Stimulated activated CD8-positive, alpha-beta memory T cell treated with anti-CD3 and anti-CD28 coated beads, Interleukin-12 subunit alpha, Interleukin-12 subunit beta, amount 100 ng/mL, for 24 hours (primary cell): ENCODE measurements around the gene BABAM2.

Experiments
- DNase-seq: peaks from one replicate; pipeline ENCODE4 v3.0.0-alpha.2; 2020; ENCODE audit errors: extremely low read depth

Gene BABAM2

DNA sequence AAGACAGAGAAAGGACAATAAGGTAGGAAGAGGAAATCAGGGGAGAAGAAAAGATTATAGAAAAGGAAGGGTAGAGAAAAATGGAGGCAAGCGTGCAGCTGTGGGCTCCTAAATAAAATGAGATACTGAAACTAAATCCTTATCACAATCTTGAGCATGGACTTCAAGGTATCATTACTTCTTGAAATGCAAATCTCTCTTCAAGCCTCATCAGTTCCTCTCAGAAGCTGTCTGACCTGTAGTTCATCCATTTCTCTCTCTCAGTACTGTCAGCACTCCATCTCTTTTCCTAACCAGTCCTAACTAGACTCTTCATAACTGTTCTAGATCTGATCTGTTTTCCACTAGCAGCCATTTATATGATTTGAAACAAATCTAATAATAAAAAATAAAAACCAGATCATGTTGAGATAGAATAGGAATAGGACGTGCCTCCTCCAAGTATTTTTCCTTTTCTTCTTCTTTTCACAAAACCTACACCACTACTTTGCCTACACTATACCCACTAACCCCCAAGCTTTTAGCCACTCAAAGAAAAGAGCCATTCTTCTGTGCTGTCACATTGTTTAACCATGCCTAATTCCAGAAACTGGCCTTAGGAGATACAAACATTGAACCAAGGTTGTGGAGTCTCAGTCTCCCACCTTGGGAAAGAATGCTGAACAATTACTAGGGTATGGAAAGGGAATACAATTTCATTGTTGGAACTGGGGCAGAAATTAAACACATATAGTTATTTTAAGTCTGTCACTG, 21.1 kb downstream of the BABAM2 start:
- DNase-seq = no peak

DNA sequence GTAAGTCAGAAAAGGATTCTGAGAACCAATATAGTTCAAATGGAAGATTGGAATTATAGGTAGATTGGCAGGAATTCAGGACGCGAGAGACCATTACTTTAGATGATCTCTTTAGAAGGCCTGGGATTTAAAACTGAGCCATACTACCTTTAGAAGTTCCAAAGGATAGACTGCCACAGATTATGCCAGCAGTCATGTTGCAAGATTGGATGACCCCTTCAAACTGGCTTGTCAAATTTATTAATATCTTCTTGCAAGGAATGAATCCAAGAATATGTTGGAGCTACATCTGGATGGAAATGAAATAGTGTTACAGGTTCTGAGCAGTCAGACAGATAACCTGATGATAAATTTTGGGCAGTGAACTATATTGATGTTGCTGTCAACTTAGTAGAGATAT, 22.0 kb downstream of the BABAM2 start:
- no peak for DNase-seq

DNA sequence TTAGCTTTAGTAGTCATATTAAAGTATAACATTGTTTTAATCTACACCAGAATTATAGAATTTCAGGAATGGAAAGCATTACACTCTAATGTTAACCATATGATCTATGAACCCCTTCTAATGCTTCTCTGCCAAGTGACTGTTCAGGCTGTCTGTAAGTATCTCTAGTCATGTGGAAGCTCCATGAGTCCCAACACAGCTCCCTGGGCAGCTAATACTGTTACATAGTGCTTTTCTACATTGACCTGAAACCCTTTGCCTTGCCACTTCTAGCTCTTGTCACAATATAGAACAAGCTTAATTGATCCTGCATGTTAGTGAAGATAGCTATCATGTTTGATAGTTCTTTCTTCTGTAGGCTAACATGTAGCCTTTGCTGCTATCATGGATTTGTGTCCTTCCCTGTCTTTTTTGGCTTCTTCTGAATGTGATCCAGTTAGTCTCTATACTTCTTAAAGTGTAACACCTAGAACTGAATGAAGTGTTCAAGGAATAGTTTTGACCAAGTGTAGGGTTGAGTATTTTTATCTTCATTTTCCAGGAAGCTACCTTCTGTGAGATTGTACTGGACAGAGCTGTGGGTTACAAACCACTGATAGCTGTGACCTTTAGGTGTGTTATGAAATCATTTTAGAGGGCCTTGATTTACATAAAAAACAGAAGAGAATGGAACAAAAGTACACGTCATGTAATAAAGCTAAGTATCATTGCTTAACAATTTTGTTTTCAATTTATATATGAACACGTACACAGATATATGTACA, 23.7 kb downstream of the BABAM2 start:
- no peak for DNase-seq

DNA sequence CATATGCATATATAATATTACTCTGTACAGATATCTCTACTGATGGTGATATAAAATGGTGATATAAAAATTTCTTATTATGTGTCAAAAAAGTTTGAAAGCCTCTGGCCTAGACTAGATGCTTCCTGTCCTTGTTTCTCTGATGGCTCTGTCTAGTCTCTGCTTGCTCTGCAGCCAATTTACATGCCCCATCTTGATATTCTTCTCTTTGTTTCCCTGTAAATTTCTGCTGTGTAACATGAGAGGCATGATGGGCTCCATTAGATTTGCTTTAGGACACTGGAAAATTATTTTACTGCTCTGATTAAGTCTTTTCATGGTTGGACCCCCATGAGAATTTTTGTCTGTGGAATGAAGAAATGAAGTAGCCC, 24.3 kb downstream of the BABAM2 start:
- no peak for DNase-seq

DNA sequence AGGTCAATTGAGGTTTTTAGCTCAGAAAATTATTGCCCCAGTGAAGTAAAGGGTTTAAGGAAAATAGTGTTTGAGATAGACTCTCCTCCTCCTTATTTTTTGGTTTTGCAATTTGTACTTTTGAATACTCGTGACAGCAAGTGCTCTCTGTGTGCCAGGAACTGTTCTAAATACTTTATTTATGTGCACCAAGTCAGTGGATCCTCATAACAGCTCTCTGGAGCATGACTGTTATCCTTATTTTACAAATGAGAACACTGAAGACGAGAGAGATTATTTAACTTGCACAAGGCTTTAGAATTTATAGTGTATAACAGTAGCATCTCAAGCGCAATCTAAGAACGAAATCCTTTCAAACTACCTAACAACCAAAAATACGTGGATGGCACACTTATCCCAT, 24.7 kb downstream of the BABAM2 start:
- no peak for DNase-seq

DNA sequence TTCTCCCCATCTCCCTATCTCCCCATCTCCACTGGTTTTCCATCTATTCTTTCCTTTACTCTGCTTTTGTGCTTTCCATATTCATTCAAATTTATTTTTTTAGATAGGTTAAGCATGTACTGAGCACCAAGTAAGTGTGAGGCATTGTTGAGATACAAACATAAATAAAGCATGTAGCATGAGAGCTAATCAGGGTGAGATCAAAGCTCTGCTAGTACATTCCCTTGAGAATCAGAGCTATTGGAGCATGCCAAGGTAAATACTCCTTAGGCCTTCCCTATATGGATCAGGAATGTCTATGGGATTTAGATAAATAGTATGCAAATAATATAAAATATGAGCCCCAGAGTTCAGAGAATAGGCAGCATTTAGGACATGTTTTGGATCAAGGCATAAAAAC, 25.3 kb downstream of the BABAM2 start:
- DNase-seq = no peak

DNA sequence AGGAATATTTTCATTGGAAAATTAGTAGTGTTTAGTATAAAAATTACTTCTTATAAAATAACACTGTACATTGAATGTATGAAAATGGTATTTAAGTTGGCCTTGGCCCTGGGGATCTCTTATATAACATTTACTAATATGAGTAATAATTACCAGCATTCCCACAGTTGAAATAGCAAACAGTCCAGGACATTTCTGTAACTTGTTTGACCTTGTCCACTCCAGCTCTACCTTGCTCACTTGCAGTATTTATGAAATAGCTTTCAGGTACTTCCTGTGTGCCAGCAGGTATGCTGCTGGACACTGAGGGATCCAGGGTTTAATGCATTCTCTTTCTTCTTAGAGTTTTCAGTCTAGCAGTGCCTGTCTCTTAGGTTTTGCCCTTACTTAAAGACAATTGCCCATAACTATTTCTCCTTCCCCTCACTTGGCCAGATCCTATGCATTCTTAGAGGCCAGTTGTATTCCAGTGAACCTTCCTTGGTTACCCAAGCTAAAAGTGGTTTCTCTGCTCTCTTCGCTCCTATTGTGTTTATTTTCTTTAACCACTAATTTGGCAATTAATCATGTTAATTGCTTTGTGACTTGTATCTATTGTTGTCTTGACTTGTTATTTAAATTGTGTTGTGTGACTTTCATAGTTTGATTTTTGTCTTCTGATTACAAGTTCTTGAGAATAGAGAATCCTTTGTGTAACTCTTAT, 25.9 kb downstream of the BABAM2 start:
- no peak for DNase-seq

DNA sequence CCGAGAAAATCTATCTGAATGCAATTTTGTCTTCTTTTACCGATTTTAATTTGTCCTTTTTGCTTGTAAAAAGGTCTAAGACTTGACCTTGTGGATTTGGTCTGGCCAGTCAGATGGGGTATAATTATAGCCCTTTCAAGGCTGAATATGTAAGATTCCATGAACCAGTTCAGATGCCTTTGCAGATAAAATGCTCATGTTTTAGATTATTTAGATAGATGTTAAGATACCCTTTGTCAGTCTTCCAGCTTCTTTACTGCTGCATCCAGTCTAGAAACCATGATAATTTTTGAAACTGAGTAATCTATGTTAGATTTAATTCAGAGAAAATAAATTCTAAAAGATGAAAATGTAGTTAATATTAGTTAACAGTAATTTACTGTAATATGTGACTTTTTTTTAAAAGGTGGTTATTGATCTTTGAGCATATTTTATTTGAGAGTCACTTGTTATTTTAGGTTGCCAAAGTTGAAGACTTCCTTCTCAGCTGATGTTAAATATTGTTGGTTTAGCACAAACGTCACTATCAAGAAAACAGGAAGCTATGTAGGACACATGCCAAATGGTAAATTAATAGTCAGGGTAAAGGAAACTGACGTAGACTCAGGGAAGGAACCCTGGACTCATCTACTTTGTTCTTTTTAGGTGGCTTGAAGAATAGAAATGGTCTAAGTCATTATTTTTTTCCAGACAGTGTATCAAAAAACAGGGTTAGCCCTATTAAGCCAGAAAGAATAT, 29.8 kb downstream of the BABAM2 start:
- no peak for DNase-seq

DNA sequence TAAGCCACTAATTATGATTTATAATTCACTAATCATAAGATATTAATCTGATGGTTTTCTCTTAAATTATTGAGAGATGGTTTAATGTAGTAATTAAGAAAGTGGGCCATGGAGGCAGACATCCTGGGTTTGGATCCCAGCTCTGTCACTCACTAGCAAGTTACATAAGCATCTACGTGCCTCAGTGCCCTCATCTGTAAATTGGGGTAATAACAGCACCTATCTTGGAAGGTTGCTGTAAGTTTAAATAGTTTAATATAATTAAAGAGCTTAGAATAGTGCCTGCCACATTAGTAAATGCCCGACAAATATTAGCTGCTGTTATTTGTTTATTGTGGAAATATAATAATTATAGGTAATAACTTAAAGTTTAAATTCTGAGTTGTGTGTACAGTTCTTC, 30.9 kb downstream of the BABAM2 start:
- DNase-seq = no peak

DNA sequence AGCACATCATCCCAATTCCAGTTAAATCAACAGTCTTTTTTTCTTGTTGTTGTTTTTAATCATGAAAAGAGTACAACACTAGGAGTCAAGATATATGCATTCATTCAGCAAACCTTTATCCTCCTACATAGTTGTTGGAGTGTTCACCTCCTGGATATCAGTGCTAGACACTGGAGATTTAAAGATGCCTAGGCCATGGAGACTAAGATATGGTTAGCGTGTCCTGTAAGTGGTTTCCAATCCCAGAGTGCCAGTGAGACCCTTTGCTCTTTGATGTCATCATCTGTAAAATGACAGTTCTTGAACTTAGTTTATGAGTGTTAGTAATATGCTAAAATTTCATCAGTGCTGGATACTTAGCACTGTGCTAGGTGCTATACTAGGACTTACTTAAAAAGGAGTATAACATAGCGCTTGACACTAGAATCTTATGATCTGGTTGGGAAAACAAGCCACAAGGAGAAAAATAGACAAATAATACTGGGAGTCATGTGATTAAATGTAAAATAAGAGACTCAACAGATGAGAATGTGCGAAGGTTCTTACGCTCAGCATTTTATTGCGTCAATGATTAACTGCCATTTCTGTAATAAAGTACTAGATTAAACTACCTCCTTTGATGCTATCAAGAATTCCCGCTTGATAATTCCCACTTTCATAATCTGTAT, 31.5 kb downstream of the BABAM2 start:
- no peak for DNase-seq

DNA sequence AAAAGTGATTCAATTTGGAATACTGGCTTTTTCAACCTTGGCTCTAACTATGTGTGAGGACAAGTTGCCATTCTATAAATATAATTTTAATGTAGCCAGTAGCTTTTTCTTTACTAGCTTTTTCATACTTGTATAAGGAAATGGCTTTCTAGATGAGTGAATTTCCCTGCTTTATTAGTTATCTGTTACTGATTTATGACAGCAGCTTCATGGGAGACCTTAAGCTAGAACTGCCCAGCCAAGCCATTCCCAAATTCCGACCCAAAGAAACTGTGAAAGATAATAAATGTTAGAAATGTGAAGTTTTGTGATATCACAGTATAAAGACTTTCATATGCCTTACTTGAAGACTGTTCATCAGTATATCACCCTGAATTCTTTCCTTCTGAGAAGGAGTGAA, 32.3 kb downstream of the BABAM2 start:
- DNase-seq = no peak

DNA sequence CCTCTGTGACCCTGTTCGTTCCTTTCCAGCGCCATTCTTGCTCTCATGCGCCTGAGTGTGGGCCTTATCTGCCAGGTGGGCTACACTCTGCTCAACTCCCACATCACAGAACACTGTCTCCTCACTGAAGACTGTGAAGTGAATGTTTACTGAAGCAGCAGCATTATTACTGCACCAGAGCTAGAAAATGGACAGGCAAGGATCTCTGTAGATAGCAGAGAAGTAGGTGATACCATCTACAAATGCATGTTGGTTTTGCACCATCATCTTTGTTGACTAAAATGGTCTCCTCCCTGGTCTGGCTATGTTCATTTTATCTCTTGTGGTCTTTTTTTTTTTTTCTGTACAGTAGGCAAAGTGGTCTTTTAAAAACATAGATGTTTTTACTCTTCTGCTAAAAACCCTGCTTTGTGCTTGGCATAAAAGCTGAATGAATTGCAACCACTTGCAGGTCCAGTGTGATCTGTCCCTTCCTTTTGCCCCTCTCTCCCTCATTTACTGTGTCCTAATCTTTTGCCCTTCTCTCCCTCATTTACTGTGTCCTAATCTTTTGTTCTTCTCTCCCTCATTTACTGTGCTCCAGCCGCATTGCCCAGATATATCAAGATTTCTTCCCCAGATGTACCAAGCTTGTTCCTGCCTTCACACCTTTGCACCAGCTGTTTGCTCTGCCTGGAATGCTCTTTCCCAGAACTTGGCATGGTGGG, 35.4 kb downstream of the BABAM2 start:
- no peak for DNase-seq

DNA sequence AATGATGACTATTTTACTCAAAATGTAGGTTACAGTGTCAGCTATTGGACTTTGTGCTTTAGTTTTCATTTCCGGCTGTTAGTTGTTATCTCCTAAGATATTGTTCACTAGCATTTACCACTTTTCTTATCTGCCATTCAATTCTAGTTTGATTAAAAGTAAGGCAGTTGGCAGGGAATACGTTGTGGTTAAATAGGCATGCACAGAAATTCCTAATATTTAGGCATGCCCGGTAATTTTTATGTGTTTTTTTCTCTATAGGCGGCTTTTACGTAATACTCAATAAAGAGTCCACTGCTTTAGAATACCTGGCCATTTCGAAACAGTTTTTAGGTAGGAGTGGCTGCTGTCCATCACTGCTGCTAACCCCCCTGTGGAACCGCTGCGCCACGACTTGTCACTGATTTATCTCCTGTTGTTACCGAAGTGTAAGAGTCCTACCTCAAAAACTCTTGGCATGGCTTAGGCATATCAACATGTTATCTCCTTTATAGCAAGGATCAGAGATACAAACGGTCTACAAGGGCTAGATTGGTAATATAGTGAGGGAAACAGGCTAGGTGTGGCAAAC, 39.5 kb downstream of the BABAM2 start:
- no peak for DNase-seq

DNA sequence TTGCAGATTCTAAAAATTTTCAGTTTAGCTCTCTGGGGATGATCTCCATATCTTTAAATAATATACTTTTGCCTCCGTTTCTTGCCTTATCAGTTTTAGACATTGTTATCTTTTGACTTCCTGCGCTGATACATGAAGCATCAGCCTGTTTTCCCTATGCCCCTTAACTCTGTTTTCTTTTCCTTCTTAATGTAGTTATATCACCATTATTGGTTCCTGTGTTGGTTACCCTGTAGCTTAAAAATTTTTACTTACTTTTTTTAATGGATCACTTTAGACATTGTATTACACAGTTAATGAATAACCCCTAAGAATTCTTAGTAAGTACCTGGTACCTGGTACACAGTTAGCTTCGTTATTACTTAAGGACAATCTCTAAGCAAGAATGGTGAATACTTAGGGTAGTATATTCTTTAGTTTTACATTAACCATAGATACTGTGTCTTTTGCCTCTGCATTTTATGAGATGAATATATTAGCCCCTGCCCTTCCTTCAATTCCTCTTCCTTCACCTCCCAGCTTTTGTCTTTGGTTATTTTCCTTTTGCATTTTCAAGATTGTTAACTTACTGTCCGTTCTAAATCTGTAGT, 40.9 kb downstream of the BABAM2 start:
- no peak for DNase-seq

DNA sequence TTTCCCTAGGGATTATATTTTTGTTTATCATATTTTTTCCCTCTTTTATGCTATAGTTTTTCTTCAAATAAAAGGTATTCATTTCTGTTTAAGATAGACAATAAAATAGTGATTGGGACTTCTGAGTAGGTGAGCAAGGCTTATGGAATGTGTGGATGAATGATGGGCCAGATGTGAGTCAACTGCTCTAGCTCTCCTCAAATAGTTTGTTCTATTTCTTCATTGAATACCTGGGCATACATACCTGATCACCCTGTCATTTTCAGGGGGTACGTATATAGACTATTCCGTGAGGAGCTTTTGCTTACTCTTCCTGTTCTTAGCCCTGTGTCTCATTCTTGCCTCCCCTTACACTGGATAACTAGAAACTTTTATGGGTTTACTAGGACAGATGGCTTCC, 41.9 kb downstream of the BABAM2 start:
- no peak for DNase-seq

DNA sequence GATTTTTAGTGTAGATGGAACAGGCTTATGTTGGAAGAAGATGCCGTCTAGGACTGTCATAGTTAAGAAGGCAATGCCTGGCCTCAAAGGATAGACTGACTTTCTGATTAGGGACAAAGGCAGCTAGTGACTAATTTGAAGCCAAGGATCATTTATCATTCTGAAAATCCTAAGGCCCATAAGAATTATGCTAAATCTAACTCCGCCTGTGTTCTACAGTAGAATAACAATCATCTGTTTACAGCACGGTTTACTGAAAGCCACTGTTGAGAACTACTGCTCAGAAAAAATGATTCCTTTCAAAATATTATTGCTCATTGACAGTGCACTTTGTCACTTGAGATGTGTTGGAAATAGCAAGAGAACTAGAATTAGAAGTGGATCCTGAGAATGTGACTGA, 44.5 kb downstream of the BABAM2 start:
- no peak for DNase-seq

DNA sequence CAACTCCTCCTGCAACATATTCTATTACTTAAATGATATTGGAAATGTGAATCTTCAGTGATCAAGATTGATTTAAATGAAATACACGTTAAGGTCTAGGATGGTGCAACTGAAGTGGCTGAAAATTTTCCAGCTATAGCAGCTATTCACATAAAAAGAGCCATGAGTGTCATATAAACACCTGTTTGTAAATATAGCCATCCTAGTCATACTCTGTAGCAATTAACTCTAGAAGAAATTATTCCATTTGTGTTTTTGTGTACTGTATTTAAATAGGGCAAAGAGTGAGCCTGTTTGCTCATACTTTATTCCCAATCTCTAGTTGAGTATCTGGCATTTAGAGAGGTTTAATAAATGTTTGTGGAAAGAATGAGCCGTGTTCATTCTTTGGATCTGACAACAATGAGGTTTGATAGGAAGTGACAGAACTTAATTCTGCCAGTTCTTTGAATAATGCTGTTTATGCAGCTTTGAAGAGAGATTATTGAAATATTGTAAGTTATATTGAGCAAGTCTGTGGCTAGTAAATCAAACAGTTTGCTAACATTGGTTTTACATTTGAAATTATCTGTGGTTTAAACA, 49.7 kb downstream of the BABAM2 start:
- DNase-seq = no peak

DNA sequence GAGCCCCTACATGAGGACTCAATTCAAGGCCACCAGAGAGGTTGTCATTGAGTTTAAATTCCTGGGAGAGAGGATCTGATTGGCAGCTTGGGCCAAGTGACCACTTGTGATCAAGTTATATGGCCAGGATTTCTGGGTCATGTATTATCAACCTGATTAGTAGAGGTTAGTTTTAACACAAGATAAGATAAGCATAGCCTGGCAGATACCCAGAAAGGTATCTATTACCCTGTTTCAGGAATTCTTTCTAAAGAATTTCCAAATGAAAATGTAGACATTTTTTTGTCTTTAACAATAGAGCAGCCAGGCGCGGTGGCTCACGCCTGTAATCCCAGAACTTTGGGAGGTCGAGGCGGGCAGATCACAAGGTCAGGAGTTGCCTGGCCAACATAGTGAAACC, 50.5 kb downstream of the BABAM2 start:
- DNase-seq = no peak

DNA sequence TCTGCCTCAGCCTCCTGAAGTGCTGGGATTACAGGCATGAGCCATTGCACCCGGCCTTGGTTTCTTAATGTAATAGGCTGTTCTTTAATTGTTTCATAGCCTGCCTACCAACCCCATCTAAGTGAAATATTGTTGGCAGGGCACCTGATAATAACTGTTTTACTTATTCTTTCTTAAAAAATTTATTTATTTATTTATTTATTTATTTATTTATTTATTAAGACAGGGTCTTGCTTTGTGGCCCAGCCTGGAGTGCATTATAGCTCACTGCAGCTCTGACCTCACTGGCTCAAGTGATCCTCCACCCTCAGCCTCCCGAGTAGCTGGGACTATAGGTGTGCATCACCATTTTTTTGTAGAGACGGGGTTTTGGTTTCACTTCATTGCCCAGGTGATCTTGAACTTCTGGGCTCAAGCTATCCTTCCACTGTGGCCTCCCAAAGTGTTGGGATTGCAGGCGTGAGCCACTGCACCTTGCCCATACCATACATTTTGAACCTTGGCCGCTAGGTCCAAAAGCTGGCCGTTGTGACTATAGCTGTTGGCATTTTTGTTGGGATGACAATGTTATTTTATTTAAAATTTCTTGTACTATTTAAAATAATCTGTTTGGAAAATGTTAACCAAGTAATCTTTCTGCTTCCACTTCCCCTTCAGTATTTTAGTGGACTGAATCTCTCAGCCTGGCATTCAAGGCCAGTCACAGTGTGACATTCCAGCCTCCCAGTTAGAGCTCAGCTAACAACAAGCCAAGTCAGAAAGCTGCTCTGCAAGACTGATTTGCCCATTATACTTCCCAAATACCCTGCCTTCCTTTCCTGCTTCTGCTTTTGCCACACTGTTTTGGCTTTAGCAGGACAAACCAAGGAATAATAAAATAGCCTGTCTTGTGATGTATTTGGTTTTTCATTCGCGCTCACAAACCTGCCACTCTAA, 52.4 kb downstream of the BABAM2 start:
- no peak for DNase-seq
